Measurements from ENCODE around the gene LTF. TPM values are rescaled to one million over a fixed set of nuclear protein-coding genes. Genes with fewer than 3 reads are reported as not detected.

Gene LTF
- total and polyA plus RNA-seq, 9 of the 15 experiments (the other 6 are each of a cell fraction or from before 2014, with no cell fraction given): 0.07 TPM; not detected in 8

DNA sequence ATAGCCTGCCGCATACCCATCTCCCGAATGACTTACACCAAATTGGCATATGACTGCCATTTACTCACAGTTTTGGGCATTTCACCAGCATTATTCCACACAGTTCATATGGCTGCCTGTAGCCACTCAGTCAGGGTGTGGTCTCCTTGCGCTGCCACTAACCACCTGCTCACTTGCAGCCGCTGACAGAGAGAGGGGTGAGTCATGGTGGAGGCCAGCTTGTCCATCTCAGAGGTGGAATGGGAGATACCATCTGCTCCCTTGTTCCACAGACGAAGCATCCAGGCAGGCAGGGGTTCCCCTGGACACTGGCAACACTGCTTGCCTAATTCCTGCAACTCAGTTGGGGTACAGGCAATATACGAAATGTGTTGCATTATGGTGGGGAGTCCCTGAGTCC is 42.1 kb downstream of the LTF start (continued):
- TF ChIP-seq, protein P1, sequence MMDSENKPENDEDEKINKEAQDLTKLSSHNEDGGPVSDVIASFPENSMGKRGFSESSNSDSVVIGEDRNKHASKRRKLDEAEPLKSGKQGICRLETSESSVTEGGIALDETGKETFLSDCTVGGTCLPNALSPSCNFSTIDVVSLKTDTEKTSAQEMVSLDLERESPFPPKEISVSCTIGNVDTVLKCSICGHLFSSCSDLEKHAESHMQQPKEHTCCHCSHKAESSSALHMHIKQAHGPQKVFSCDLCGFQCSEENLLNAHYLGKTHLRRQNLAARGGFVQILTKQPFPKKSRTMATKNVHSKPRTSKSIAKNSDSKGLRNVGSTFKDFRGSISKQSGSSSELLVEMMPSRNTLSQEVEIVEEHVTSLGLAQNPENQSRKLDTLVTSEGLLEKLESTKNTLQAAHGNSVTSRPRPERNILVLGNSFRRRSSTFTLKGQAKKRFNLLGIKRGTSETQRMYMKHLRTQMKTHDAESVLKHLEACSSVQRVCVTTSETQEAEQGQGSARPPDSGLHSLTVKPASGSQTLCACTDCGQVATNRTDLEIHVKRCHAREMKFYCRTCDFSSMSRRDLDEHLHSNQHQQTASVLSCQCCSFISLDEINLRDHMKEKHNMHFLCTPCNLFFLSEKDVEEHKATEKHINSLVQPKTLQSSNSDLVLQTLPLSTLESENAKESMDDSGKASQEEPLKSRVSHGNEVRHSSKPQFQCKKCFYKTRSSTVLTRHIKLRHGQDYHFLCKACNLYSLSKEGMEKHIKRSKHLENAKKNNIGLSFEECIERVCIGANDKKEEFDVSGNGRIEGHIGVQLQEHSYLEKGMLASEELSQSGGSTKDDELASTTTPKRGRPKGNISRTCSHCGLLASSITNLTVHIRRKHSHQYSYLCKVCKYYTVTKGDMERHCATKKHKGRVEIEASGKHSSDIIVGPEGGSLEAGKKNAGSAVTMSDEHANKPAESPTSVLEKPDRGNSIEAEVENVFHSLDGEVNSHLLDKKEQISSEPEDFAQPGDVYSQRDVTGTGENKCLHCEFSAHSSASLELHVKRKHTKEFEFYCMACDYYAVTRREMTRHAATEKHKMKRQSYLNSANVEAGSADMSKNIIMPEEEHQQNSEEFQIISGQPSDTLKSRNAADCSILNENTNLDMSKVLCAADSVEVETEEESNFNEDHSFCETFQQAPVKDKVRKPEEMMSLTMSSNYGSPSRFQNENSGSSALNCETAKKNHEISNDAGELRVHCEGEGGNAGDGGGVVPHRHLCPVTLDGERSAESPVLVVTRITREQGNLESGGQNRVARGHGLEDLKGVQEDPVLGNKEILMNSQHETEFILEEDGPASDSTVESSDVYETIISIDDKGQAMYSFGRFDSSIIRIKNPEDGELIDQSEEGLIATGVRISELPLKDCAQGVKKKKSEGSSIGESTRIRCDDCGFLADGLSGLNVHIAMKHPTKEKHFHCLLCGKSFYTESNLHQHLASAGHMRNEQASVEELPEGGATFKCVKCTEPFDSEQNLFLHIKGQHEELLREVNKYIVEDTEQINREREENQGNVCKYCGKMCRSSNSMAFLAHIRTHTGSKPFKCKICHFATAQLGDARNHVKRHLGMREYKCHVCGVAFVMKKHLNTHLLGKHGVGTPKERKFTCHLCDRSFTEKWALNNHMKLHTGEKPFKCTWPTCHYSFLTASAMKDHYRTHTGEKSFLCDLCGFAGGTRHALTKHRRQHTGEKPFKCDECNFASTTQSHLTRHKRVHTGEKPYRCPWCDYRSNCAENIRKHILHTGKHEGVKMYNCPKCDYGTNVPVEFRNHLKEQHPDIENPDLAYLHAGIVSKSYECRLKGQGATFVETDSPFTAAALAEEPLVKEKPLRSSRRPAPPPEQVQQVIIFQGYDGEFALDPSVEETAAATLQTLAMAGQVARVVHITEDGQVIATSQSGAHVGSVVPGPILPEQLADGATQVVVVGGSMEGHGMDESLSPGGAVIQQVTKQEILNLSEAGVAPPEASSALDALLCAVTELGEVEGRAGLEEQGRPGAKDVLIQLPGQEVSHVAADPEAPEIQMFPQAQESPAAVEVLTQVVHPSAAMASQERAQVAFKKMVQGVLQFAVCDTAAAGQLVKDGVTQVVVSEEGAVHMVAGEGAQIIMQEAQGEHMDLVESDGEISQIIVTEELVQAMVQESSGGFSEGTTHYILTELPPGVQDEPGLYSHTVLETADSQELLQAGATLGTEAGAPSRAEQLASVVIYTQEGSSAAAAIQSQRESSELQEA (IDR thresholded peaks at IDR 0.05; ENCODE audit: low read depth): no peak
- TF ChIP-seq POLR2B (IDR thresholded peaks at IDR 0.05; ENCODE audit: low read depth, partially characterized antibody): no peak
- TF ChIP-seq ZNF41 (CRISPR knock-in tag; conservative IDR thresholded peaks at IDR 0.05): no peak
- TF ChIP-seq NFIC (IDR thresholded peaks at IDR 0.05): no peak
- TF ChIP-seq ZKSCAN3 (CRISPR knock-in tag; IDR thresholded peaks at IDR 0.05): no peak
- TF ChIP-seq, protein P2, sequence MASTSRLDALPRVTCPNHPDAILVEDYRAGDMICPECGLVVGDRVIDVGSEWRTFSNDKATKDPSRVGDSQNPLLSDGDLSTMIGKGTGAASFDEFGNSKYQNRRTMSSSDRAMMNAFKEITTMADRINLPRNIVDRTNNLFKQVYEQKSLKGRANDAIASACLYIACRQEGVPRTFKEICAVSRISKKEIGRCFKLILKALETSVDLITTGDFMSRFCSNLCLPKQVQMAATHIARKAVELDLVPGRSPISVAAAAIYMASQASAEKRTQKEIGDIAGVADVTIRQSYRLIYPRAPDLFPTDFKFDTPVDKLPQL (IDR thresholded peaks at IDR 0.05; ENCODE audit: extremely low read depth, insufficient read length): no peak
- peak; percentile 96 for TF ChIP-seq JUND (IDR thresholded peaks at IDR 0.05; ENCODE audit: borderline replicate concordance, low read depth, low read length)
- peak; percentile 94; the same call in 2 of the 3 replicates for TF ChIP-seq JUND (tag; IDR thresholded peaks at IDR 0.05; ENCODE audit: borderline replicate concordance, low read depth, low read length)
- TF ChIP-seq ZNF217 (CRISPR knock-in tag; IDR thresholded peaks at IDR 0.05): no peak
- peak; percentile 58 for TF ChIP-seq ARID1B (IDR thresholded peaks at IDR 0.05)
- TF ChIP-seq, protein P3, sequence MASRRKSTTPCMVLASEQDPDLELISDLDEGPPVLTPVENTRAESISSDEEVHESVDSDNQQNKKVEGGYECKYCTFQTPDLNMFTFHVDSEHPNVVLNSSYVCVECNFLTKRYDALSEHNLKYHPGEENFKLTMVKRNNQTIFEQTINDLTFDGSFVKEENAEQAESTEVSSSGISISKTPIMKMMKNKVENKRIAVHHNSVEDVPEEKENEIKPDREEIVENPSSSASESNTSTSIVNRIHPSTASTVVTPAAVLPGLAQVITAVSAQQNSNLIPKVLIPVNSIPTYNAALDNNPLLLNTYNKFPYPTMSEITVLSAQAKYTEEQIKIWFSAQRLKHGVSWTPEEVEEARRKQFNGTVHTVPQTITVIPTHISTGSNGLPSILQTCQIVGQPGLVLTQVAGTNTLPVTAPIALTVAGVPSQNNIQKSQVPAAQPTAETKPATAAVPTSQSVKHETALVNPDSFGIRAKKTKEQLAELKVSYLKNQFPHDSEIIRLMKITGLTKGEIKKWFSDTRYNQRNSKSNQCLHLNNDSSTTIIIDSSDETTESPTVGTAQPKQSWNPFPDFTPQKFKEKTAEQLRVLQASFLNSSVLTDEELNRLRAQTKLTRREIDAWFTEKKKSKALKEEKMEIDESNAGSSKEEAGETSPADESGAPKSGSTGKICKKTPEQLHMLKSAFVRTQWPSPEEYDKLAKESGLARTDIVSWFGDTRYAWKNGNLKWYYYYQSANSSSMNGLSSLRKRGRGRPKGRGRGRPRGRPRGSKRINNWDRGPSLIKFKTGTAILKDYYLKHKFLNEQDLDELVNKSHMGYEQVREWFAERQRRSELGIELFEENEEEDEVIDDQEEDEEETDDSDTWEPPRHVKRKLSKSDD (conservative IDR thresholded peaks at IDR 0.05; ENCODE audit: low read length): no peak
- no peak for TF ChIP-seq BACH1 (tag; IDR thresholded peaks at IDR 0.05)
- TF ChIP-seq HLTF (IDR thresholded peaks at IDR 0.05): no peak
- TF ChIP-seq ILF3 (IDR thresholded peaks at IDR 0.05; ENCODE audit: borderline replicate concordance): no peak
- no peak for TF ChIP-seq SIN3A (IDR thresholded peaks at IDR 0.05; ENCODE audit: borderline replicate concordance in 2 of 2, control insufficient read depth in 1 of 2, low read depth in 2 of 2, low read length in 2 of 2)
- no peak for TF ChIP-seq NCOA4 (IDR thresholded peaks at IDR 0.05; ENCODE audit: partially characterized antibody)
- TF ChIP-seq ZFP1 (CRISPR knock-in tag; IDR thresholded peaks at IDR 0.05): no peak
- TF ChIP-seq TBP (optimal IDR thresholded peaks at IDR 0.05; ENCODE audit: low read depth, low read length): no peak
- peak; percentile 33; the same call in 1 of the 2 replicates for TF ChIP-seq CREM (IDR thresholded peaks at IDR 0.05; ENCODE audit: low read depth)

Measured in K562 (cell line).